Activated CD4-positive, alpha-beta T cell treated with anti-CD3 and anti-CD28 coated beads, Interleukin-2, amount 50 U/mL, for 48 hours (primary cell): ENCODE measurements around the gene PLCB3.
A peak's percentile ranks its signal among the peaks of the same experiment; 100 is the strongest.
"Not testable (repeated sequence)": the region's sequence is repeated elsewhere in the genome, so short reads cannot be mapped to it uniquely, and the experiment has no call there.

ENCODE experiments used
- DNase-seq, 2 experiments: peaks; one replicate each; pipeline ENCODE4 v3.0.0-alpha.2; 2020

PLCB3 gene

GRCh38 chr11:64238076-64238475, 13.3 kb upstream of the PLCB3 start:
- DNase-seq: no peak

DNA sequence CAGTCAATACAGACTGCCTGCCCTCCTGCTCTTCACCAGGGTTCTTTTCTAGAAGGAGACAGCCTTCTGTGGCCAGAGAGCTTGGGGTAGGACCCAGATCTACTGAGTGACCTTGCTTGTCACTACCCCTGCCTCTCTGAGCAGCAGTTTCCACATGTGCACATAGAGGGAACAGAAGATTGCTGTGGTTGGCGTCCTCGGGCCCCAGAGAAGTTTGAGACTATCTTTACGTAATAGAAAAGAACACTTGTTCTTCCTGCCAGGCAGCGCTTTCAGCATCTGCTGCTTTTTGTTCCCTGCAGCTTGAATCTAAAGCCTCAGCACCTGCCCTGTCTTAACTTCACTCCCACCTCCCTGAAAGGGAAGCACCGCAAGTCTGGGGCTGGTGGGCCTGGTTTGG, 12.3 kb upstream of the PLCB3 start:
- DNase-seq: no peak

- peak; percentile 30 to 45 for DNase-seq
Observed at GRCh38 chr11:64239662-64240434, 11.5 kb upstream of the PLCB3 start.

DNA sequence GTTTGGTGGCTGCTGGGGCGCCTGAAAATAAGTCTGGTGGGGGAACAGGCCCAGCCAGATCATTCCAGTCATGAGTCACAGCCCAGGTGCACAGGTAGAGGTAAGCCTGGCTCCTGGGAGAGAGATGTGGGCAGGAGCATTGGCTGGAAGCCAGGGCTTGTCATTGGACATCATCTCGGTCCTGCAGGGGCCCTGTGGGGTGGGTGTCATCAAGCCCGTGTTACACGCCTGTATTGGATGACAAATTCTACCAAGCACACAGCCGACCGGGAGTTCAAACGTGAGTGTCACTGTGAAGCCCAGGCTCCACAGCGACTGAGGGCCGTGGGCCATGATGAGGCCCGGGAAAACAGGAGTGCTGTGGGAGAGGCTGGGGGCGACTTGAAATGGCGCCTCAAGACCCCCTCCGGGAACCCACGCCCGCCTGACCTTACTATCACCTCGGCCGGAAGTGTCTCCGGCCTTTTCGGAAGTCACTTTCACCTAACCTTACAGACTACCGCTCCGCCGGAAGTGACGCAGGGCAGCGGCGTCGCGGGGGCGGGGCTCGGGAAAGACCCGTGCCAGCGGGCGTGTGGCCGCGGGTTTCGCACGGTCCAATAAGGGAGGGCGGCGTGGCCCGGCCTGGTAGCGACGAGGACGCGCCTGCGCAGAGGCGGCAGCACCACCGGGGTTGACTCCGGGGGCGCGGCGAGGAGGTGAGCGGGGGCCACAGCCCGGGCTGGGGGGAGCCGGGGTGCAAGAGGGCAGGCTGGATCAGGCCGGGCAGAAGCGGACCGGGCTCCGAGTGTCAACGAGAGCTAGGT, 10.7 kb upstream of the PLCB3 start, which contains the start of gene FKBP2:
Gene FKBP2, plus strand, starts transcription at position 661 of the 806 bp plus-strand sequence. CDS start 1,293 bp downstream, outside the sequence.
- peak; percentile 96 to 97 for DNase-seq

GRCh38 chr11:64241241-64241490, 10.2 kb upstream of the PLCB3 start:
- peak; percentile 100 for DNase-seq

- DNase-seq: peak; percentile 34 to 47
Observed at GRCh38 chr11:64241491-64242374, 9.6 kb upstream of the PLCB3 start.

- DNase-seq: no peak
Observed at GRCh38 chr11:64243236-64243854, 8.0 kb upstream of the PLCB3 start.

DNA sequence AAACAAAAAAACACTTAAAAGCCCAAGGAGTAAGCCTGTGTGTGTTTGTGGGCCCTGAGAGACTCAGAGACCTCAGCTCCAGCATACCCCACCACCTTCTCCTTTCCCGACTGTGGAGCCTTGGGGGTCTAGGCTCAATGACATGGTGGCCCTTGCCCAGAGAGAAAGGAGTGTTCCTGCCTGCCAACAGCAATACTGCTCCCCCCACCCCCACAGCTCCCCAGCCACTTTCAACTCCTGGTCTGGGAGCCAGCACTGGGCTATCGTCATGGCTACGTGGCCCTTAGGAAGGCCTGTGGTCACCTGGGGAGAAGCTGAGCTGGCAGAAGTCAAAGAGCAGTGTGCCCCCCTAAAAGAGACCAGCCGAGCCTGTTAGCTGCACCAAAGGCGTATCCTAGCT, 7.2 kb upstream of the PLCB3 start:
- no peak for DNase-seq

GRCh38 chr11:64244966-64245365, 6.4 kb upstream of the PLCB3 start:
- no peak for DNase-seq

GRCh38 chr11:64245401-64245796, 5.9 kb upstream of the PLCB3 start:
- DNase-seq: peak in 1 of 2 experiments; percentile 31

DNA sequence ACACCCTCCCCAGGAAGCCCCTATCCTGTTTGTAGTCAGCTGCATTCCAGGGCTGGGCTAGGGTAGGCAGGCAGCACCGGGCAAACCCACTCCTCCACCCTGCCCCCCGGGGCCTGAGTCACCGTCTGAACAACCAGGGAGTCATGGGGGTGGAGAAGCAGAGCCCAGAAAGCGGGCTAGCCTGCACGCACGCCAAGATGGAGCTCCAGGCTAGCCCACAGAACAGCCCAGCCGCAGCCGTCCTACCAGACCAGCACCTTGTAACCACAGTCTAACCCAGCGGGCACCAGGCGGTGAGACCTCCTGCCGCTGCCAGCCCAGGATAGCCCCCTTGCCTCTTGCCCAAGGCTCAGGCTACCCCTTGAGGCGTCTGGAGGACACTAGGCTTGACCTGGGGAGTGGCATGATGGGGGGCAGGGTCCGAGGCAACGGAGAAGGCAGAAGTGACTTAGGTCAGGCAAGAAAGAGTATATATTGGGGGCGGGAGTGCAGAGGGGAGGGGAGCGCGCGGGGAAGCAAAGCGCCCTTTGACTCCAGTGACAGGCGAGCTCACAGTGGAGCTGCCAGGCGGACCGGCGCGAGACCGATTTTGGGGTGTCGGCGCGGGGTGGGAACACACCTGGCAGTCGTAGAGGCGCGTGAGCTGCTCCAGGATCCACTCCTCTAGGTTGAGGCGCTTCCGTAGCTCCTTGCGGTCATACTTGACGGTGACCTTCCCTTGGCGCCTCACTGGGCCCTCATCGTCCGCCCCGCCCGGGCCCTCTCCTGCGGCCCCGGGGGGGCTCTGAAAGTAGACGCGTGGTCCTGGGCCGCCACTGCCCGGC, 5.3 kb upstream of the PLCB3 start:
- peak; percentile 83 to 86 for DNase-seq

DNA sequence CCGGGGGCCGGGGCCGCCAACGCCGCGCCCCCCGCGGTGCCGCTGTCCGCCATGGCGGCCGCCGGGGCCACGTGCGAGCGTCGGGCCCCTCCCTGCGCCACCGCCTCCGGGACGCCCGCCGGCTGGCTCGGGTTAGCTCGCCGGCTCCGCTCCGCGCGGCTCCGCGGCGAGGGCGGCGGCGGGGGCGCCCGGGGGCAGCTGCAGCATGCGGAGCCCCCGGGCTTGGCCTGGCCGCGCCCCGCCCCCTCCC, 4.8 kb upstream of the PLCB3 start:
- not testable (repeated sequence) for DNase-seq

DNA sequence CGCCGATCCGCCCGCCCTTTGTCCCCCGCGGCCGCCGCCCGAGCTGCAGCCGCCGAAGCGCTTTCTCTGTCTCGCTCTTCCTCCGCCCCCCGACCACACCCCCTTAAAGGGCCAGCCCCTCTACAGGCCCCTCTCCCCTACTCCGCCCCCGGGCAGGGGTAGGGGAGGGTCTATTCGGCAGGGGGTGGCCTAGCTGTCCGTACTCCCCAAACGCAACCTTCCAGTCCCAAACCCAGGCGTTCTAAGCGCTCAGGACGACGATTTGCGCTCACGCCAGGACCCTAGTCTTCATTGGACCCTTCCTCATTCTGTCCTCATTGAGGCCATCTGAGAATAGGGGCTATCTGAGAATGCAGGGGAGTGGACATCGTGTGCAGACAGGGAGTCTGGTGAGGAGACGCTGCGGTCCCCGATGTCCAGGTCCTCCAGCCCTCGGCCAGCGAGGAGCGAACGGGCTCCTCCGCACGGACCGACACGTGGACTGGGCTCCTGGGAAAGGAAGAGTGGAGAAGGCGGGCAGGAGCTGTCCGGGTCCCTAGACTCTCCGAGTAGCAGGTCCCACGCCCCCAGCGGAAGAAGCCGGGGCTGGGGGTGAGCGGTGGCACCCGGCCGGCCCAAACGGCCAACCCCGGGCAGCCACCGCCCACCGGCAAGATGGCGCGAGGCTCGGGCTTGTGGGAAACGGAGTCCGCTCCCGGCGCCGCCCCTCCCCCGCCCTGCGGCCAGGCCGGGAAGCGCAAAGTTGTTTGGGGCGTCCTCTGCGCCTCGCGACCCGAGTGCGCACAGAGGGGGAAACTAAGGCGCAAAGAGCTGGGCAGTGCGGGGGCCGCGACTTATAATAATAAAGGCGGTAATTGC, 4.2 kb upstream of the PLCB3 start, which contains the start of gene PPP1R14B:
Gene PPP1R14B, minus strand, starts transcription at position 73 of the 858 bp plus-strand sequence. CDS start 270 bp downstream, outside the sequence.
- peak; percentile 86 to 89 for DNase-seq

DNA sequence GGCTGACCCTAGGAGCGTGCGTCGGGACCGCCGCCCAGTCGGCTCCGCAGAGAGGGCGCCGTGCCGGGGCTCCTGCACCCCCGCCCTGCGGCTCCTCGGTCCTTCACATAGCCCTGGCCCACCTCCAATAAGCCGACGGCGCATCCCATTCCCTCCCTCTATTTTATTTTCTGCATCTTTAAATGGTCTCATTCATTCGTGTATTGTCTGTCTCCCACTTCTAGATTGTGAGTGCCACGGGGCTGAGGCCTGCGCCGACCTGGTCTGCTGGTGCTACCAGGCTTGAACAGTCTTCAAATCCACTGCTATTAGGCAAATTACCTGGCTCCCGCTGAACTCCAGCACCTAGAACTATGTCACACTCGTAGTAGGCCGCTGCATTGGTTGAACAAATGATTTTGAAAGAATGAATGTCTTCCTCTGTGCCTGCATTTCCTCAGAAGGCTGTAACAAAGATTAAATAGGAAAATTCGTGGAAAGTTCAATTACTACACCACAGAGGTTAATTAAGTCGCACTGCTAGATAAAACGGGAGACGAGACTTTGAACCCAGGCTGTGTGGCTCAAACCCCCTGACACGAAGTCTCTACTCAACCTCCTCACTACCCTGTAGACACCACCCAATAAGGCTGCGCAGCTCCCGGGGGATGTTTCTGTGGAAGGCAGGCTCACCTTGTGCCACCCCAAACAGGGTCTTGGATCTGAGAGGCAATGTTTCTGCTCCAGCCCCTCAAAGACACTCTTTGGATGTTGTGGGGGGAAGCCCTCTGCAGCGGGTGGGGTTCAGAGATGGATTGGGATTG, 3.4 kb upstream of the PLCB3 start:
- DNase-seq: no peak

GRCh38 chr11:64248578-64248977, 2.8 kb upstream of the PLCB3 start:
- no peak for DNase-seq

DNA sequence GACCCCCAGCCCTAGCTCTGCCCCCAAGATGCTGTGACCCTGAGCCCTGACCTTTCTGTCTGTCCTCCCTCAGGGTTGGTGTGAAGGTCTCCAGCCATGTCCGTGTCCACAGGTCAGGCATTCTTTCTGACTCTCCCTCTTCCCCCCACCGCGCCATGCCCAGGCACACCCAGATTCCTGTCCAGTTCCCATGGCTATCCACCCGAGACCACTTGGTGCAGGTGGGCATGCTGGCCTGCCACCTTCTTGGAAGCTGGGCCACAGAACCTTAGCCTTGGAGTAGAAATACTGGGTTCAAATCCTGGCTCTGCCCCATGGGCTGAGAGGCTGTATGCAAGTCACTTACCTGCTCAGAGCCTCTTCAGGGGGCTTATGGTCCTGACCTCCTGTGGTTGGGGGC, 2.3 kb upstream of the PLCB3 start:
- DNase-seq: no peak

- DNase-seq: peak in 1 of 2 experiments; percentile 15
Observed at GRCh38 chr11:64249563-64250414, 1.5 kb upstream of the PLCB3 start.

DNA sequence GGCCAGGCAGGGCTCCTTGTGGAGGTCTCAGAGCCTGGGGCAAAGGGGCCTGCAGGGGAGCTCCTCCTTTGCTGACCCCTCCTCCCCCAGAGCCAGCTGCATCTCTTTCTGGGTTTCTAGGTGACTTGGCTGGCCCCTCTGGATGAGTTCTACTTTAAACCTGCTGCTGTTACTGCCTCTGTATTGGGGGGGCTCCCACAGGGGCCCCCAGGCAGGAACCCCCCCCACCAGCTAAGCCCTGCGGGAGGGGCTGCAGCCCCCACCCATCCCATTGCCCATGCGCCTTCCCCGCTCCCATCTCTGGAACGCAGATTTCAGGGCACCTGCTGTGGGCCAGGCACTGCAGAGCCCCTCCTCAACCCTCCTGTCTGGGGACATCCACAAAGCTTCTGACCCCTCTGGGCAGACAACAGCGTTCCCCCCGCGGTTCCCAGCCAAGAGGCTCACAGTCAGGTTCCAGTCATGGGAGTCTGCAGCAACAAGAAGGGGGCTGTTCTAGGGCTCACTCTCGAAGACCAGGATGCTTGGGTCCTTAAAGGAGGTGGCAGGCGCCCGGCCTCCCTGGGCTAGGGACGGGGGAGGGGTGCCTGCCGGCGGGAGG, 815 bp upstream of the PLCB3 start:
- peak in 1 of 2 experiments; percentile 25 for DNase-seq

GRCh38 chr11:64251753-64252002, 348 bp downstream of the PLCB3 start:
- DNase-seq: peak in 1 of 2 experiments; percentile 11
